ENCODE results near the gene PTPRN. TPM values are rescaled to one million over a fixed set of nuclear protein-coding genes. Genes with fewer than 3 reads are reported as not detected.

The PTPRN gene
- total RNA-seq, 1 experiment from 2014 or later: 6.5 TPM

DNA sequence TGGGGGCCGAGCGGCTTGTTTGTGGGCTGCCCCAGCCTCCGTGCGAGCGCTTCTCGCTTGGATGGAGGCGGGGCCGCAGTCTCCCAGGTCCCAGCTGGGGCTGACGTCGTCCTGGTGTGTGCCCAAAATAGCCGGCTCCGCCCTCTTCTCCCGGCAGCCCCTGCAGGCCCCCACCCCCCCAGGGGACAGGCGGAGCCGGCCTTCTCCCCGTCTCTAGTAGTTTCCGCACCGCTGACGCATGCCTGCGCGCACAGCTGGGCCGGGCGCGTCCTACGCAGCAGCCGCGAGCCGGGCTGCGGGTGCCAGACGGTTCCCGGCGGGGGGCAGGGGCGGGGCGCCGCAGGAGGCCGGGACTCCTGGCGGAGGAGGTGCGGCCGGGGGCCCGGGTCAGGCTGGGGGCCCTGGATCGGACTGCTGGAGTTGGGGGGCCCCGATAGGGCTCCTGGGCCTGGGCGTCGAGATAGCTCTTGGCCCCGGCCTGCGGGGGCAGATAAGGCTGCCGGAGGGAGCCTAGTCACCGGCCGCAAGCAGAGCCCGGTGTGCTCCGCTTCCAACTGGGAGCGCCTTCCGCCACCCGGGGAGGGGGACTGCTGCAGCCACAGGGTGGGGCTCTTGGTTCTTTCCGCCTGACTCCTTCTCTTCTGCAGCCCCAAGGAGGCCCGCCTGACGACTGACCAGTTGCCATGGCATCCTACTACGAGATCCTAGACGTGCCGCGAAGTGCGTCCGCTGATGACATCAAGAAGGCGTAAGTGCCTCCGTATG, 29.9 kb downstream of the PTPRN start, which contains the start of gene DNAJB2:
DNAJB2 (plus strand) TSS at position 216 of the 765 bp plus-strand sequence; CDS start at position 684, 468 bp downstream.
- no peak within 1 kb of the TSS for H3T11ph ChIP-seq (ENCODE audit: low read length)
- no peak within 1 kb of the TSS for H4K91ac ChIP-seq (ENCODE audit: insufficient read length, low read depth, low read length)
- peaks cover 12% of the 10 kb centered on the region for H3K23me2 ChIP-seq (ENCODE audit: insufficient read length, low read depth, low read length, poor library complexity, severe bottlenecking)
- H3K4me1 ChIP-seq (ENCODE audit: insufficient read depth, low read length): peaks cover 3% of the 10 kb centered on the region; the same call in 1 of the 2 replicates
- H3K4ac ChIP-seq (ENCODE audit: low read depth, low read length): no peak within 1 kb of the TSS
- peak within 1 kb of the TSS; percentile 81 for H3K14ac ChIP-seq (ENCODE audit: insufficient read depth, low read length)
- no peak within 1 kb of the TSS for H3K56ac ChIP-seq (ENCODE audit: insufficient read length, low read depth, low read length)
- H2BK20ac ChIP-seq (ENCODE audit: low read depth, low read length, poor library complexity, severe bottlenecking): no peak within 1 kb of the TSS
- H3K27me3 ChIP-seq (ENCODE audit: insufficient read depth, low read length): no peaks in the 10 kb centered on the region
- peaks cover 2% of the 10 kb centered on the region for H3K27me3 Mint-ChIP-seq (ENCODE audit: low read depth)
- peaks cover 34 to 37% of the 10 kb centered on the region in 2 experiments for H3K4me1 Mint-ChIP-seq
- no peak within 1 kb of the TSS for H2BK5ac ChIP-seq (ENCODE audit: insufficient read length, low read length)
- no peak within 1 kb of the TSS for H4K5ac ChIP-seq (ENCODE audit: insufficient read length, low read depth, low read length)
- H3K4me3 Mint-ChIP-seq: peak within 1 kb of the TSS; percentile 77 to 89
- H4K20me1 ChIP-seq (ENCODE audit: control insufficient read depth, insufficient read depth, insufficient read length): no peaks in the 10 kb centered on the region
- peak within 1 kb of the TSS; percentile 54 for H3K9ac ChIP-seq (ENCODE audit: extremely low read depth, insufficient read length, low read length)
- H3K79me1 ChIP-seq (ENCODE audit: insufficient read depth, low read depth, low read length, poor library complexity, severe bottlenecking): no peaks in the 10 kb centered on the region
- H2BK120ac ChIP-seq (ENCODE audit: low read depth, low read length, poor library complexity, severe bottlenecking): no peak within 1 kb of the TSS
- no peak within 1 kb of the TSS for H4K8ac ChIP-seq (replicated peaks; ENCODE audit: insufficient read length, low read depth, low read length)
- peak within 1 kb of the TSS; percentile 3 for H2AK5ac ChIP-seq (ENCODE audit: insufficient read length, low read length)
- peak within 1 kb of the TSS; percentile 96 for H3K4me2 ChIP-seq (ENCODE audit: insufficient read depth, insufficient read length, low read length)
- no peak; the same call in 2 of the 3 replicates for TF ChIP-seq CTCF (conservative IDR thresholded peaks at IDR 0.05)
- H3K9me3 ChIP-seq (ENCODE audit: control insufficient read depth, low read depth, low read length): no peaks in the 10 kb centered on the region
- no CpG with 5 or more reads among the region's 65 CpGs for WGBS (ENCODE audit: extremely low coverage, insufficient read length, low lambda C conversion rate)
- no peak within 1 kb of the TSS for H2BK12ac ChIP-seq (ENCODE audit: insufficient read length, low read depth, low read length)
- H3K9me3 Mint-ChIP-seq: no peaks in the 10 kb centered on the region
- H3K23ac ChIP-seq (ENCODE audit: insufficient read length, low read depth, low read length): no peak within 1 kb of the TSS
- H3K18ac ChIP-seq (ENCODE audit: insufficient read length, low read depth, low read length): peak within 1 kb of the TSS; percentile 83
- peak within 1 kb of the TSS; percentile 85 to 93 (median 89); a peak in 6 of 7 replicates for H3K27ac Mint-ChIP-seq
- no peak within 1 kb of the TSS for H2AFZ ChIP-seq (ENCODE audit: low read length)
- H2BK15ac ChIP-seq (ENCODE audit: low read depth, low read length): no peak within 1 kb of the TSS; the same call in 1 of the 2 replicates
- peak; percentile 97 for DNase-seq
- H3K27ac ChIP-seq (ENCODE audit: insufficient read length, low read depth, low read length): no peak within 1 kb of the TSS
- H3K36me3 Mint-ChIP-seq (ENCODE audit: insufficient read depth in 1 of 3, low read depth in 3 of 3): peaks cover 4 to 30% (median 14%) of the 10 kb centered on the region in 3 experiments; a peak in 6 of 7 replicates
- no peaks in the 10 kb centered on the region for H3K79me2 ChIP-seq (ENCODE audit: insufficient read depth, low read length)

All from H9 (cell line).